ENCODE measurements around the gene PHACTR3.

The PHACTR3 gene

GRCh38 chr20:59723607-59724456 is 119.5 kb downstream of the PHACTR3 start:
- no peaks in the 10 kb centered on the region for H3K79me2 ChIP-seq
- TF ChIP-seq CTCF (IDR thresholded peaks at IDR 0.05), result no peak
- no peak overlapping the region for H3K9ac ChIP-seq
- H3K4me2 ChIP-seq (ENCODE audit: low read length), result no peak overlapping the region
- H3K27me3 ChIP-seq (ENCODE audit: control insufficient read depth, insufficient read depth, low read length), result no peaks in the 10 kb centered on the region
- H3K36me3 ChIP-seq (ENCODE audit: control insufficient read depth, insufficient read depth, low read length), result no peaks in the 10 kb centered on the region
- H3K4me1 ChIP-seq, result no peaks in the 10 kb centered on the region
- H2AFZ ChIP-seq, result no peak overlapping the region
- H3K4me3 ChIP-seq (ENCODE audit: low read depth, low read length), result no peak overlapping the region
- no peaks in the 10 kb centered on the region for H3K9me3 ChIP-seq (ENCODE audit: control insufficient read depth, low read length)
- no peak overlapping the region for H3K27ac ChIP-seq

- Histone ChIP-seq H2AFZ (no peak overlapping the region), H3K4me2 (ENCODE audit: low read length) (no peak overlapping the region), H3K27me3 (ENCODE audit: control insufficient read depth, insufficient read depth, low read length) (no peaks in the 10 kb centered on the region), H3K9me3 (ENCODE audit: control insufficient read depth, low read length) (no peaks in the 10 kb centered on the region), H3K9ac (no peak overlapping the region), H3K4me3 (ENCODE audit: low read depth, low read length) (no peak overlapping the region), H3K79me2 (no peaks in the 10 kb centered on the region), H3K4me1 (no peaks in the 10 kb centered on the region), H3K27ac (no peak overlapping the region), H3K36me3 (ENCODE audit: control insufficient read depth, insufficient read depth, low read length) (no peaks in the 10 kb centered on the region)
- no peak for TF ChIP-seq CTCF (IDR thresholded peaks at IDR 0.05)
Measured at GRCh38 chr20:59724457-59725366, 120.4 kb downstream of the PHACTR3 start.

GRCh38 chr20:59725476-59726280 is 121.3 kb downstream of the PHACTR3 start:
- Histone ChIP-seq H3K4me2 (ENCODE audit: low read length) (no peak overlapping the region), H2AFZ (no peak overlapping the region), H3K79me2 (no peaks in the 10 kb centered on the region), H3K9ac (no peak overlapping the region), H3K27me3 (ENCODE audit: control insufficient read depth, insufficient read depth, low read length) (no peaks in the 10 kb centered on the region), H3K36me3 (ENCODE audit: control insufficient read depth, insufficient read depth, low read length) (no peaks in the 10 kb centered on the region), H3K9me3 (ENCODE audit: control insufficient read depth, low read length) (no peaks in the 10 kb centered on the region), H3K4me1 (no peaks in the 10 kb centered on the region), H3K27ac (no peak overlapping the region), H3K4me3 (ENCODE audit: low read depth, low read length) (no peak overlapping the region)
- no peak for TF ChIP-seq CTCF (IDR thresholded peaks at IDR 0.05)

- Histone ChIP-seq H3K4me1 (no peaks in the 10 kb centered on the region), H3K79me2 (no peaks in the 10 kb centered on the region), H3K4me2 (ENCODE audit: low read length) (no peak overlapping the region), H3K27ac (no peak overlapping the region), H3K27me3 (ENCODE audit: control insufficient read depth, insufficient read depth, low read length) (no peaks in the 10 kb centered on the region), H3K9ac (no peak overlapping the region), H3K4me3 (ENCODE audit: low read depth, low read length) (no peak overlapping the region), H3K36me3 (ENCODE audit: control insufficient read depth, insufficient read depth, low read length) (no peaks in the 10 kb centered on the region), H2AFZ (no peak overlapping the region), H3K9me3 (ENCODE audit: control insufficient read depth, low read length) (no peaks in the 10 kb centered on the region)
- TF ChIP-seq CTCF (IDR thresholded peaks at IDR 0.05), result no peak
Measured at GRCh38 chr20:59726281-59726595, 121.9 kb downstream of the PHACTR3 start.

All from parathyroid adenoma (tissue), 2 donors.